ENCODE measurements around the gene THSD4. TPM values are rescaled to one million over a fixed set of nuclear protein-coding genes. Genes with fewer than 3 reads are reported as not detected.

The THSD4 gene
- total RNA-seq, 1 donor from 2014 or later, result not detected

DNA sequence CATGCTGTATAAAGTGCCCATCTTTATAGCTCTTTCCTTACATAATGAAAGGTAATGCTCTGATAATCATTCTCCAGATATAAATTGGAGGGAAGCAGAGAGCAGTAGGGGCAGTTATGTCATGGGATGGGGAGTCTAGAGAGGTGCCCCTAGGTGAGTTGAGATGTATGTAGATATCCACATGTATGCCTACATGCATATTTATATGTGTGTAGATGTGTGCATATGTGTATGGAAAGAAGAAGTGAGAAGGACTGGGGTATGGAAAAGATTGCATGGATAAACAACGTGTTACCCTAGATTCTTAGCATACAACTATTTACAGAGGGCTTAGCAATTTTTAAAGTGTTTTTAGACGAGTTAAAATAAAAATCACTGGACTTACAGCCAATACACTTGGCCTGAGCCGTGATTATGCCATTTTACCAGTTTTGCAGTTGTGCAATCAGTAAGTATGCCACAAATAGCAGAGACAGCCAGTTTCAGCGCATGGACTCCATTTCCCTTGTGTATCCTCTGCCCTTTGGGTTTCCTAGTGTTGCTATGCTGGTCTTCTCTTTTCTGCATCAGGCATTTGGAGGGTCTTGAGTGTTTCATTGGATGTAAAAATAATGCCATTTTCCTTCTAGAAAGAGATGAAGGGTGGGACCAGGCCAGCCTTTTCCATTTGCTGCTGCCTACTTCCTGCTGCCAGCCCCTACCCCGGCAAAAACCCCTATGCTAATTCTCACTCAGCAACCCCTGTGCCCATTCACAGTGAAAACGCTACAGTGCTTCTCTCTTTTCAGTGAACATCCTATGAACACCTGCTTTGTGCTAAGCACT is 495.7 kb downstream of the THSD4 start:
- intact Hi-C loops (cut with micrococcal nuclease), result no loop called here

DNA sequence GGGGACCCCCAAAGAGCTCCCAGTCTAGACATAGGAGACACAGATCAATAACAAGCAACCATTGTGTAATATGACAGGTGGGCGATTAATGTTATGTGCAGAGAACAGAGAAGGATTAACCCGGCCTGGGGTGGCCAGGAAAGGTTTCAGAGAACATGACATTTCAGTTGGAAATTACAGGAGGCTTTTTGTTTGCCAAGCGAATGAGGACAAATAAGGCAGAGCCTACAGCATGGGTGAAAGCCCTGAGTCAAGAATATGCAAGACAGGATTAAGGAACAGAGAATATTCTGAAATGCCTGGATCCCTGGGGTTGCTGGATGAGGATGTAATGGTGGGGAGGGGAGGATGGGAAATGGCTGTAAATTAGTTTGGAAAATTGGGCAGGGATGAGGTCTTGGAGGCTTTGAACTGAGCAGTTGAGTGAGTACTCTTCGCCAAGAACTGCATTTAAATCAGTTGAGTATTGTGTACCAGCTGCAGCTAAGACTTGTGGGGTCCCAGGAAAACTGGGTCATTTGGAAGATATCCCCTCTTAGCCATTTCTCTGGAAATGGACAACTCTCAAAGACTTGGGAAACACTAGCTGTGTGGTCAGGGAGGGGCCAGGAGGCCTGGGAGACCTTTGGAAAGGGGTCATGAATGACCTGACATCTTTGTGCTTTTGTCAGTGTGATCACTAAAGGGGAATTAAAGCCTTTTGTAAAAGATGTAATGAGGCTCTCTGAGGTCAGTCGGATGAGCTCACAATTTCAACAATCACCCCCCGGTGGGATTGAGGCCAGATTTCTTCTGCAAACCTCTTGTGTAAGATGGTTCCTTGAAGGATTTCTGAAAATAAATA is 496.5 kb downstream of the THSD4 start:
- intact Hi-C loops (cut with micrococcal nuclease), result no loop called here

DNA sequence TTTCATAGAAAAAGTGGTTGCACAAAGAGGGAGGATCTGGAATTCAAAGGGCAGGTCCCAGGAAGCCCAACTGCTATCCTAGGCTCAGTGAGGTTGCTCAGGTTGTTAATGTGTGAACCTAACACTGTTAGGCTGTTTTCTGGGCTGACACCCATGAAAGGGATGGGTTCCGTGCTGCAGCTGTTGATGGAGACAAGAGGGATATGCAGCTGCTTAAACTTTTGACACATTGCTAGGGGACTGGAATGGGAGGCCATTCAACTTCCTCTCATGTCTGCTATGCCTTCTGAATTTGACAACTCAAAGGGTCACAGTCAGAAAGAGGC is 497.1 kb downstream of the THSD4 start:
- intact Hi-C loops (cut with micrococcal nuclease), result no loop called here

DNA sequence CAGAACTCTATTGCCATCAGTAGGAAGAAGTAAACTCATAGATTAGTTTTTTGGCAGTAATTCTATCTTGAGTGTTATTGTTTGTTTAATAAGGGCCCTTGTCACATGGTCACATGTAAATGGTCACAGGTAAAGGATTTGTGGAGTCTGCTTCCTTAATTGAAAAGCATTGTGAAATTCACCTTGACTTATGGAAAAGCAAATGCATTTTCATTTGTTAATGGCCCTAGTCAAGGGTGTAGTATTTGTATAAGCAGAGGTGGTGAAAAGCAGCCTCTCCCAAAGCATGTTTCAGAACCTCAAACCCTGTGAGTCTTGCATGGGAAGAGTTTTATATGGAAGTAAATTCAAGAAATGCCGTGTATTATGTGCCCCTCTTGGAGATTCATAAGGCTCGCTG is 497.6 kb downstream of the THSD4 start:
- intact Hi-C loops (cut with micrococcal nuclease), result no loop called here

DNA sequence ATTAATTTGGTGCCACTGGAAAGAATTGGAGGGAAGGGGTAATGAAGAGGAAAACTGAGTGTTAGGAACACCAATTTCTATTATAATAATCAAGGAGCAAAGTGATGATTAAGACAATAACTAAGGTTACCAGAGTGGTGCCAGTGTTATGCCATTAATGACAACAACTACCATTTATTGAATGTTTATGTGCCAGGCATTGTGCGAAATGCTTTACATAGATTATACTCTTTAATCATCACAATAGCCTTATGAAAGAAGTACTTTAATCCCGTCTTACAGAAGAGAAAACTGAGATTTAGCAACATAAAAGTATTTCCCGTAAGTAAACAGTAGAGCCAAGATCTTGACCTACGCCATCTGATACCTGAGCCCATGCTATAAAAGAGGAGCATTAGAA is 507.8 kb downstream of the THSD4 start:
- intact Hi-C loops (cut with micrococcal nuclease), result no loop called here

DNA sequence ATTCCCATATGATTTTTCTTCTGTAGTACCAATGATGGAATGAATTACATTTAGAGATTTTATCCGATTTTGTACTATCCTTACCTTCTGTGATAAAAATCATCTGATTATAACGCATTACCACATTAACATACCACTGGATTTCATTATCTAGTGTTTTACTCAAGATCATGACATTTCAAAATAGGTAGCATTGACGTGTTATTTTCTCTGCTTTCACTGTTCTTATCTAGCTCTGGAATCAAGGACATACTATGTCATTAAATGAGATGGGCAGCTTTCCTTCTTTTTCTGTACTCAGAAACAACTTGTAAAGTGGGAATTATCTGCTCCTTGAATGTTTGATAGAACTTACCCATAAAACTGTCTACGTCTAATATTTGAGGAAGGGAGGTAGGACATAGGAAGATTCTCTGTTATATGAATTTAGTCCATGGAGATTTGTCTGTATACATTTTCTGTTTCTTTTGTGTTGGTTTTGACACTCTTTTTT is 511.4 kb downstream of the THSD4 start:
- intact Hi-C loops (cut with micrococcal nuclease), result no loop called here

DNA sequence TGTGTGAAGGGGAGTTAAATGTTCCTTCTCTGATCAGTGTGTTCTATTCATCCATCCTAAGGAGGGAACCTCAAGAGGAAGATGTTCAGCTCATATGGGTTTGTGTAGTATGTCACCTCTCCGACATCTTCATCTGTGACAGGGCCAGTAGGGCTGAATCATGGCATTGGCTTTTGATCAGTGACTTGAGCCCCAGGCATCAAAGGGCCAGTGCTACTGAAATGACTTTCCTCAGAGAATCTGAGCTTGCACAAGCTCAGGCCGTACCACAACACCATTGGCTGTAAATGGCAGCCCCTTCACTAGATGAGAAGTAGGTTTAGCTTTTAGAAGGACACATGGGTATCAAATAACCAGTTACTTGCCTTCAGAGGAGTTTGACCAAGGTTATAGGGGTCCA is 511.9 kb downstream of the THSD4 start:
- intact Hi-C loops (cut with micrococcal nuclease), result no loop called here

DNA sequence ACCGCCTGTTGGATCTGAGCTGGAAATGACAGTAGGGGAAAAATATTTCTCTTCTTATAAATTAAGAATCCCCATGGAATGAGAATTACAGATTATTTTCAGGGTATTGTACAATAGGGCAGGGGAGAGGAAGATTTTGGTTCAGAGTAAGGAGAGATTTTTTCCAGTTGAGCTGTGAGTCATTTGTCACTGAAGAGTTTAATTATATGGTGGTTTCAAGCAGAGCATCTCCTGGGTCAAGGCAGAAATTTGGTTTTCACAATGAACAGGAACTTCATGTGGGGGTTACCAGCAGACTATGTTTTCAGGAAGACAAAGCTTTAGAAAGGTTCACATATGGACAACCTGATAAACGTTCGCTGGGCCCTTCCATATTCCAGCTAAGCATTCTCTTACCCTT is 512.3 kb downstream of the THSD4 start:
- intact Hi-C loops (cut with micrococcal nuclease), result no loop called here

DNA sequence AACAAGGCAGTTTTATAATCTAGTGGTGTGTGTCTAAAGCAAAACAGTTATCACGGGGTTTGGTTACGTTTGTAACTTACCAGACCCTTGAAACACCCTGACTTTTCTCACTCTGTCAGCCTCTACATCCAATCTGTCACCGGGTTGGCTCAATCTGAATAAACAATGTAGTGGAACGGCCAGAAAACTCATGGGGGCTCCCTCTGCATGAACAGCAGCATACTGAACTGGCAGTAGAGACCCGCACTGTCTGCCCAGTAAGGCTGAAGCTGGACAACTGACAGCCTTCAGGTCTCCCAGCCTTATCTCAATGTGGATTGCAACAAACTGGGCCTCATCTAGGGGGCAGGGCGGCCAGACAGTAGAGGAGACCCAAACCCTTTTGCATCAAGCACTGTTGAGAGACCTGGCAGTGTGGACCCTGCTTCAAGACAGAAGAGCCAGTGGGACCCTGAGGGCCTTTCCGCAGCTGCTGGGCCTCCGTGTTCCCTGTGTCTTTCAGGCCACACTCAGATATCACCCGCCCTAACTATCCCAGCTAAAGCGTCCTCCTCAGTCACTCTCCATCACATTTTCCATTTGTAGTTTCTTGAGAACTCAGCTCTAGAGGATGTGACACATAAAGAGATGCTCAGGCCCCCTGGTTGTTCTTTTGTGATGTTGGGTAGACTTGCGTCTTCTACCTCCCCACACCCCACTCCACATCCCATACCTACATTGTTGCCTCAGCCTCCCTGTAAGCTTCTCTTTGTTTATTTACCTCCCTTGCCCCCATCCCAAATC is 513.9 kb downstream of the THSD4 start:
- intact Hi-C loops (cut with micrococcal nuclease), result no loop called here

DNA sequence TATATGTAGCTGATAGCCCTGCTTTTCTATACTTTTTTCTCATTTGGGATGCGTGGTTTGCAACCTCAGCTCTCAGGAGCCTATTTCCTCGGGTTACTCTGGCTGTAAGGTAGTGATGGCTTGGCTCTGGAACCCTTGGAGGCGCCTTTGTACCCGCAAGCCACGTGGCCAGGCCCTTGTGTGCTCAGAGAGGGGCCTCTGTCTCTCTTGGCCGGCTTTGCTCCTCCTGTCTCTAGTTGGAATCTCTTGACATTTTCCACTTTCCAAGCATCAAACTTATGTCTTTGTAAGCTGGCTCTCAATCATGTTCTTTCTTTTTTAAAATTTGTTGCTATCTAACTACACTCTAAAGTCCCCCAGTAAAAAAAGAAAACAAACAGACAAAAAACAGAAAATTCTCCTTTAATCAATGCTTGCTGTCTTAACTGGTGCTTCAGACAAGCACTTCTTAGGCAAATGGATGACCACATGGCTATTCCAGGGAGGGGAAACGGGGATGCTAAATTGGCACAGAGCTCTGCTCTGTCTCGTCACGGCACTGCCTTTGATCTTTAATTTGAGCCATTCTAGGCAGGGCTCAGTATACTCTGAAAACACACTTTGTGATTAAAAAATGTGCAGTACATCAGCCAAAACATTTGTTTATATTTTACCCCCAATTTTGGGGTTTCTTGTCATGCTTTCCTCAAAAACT is 514.7 kb downstream of the THSD4 start:
- intact Hi-C loops (cut with micrococcal nuclease), result no loop called here

DNA sequence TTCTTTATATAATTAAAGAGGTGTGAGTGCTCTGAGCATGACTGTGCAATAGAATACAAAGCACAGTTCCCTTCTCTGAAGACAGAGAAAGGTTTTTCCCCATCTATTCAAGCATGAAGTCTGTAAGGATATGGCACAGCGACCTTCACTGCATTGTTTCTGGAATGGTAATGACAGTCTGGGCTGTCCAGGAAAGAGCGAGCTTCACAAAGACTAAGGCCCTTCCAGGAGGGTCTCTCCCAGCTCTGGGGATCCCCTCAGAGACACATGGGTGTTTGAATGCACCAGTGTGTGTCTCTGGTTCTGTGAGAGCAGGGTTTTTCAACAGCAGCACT is 515.2 kb downstream of the THSD4 start:
- intact Hi-C loops (cut with micrococcal nuclease), result no loop called here

DNA sequence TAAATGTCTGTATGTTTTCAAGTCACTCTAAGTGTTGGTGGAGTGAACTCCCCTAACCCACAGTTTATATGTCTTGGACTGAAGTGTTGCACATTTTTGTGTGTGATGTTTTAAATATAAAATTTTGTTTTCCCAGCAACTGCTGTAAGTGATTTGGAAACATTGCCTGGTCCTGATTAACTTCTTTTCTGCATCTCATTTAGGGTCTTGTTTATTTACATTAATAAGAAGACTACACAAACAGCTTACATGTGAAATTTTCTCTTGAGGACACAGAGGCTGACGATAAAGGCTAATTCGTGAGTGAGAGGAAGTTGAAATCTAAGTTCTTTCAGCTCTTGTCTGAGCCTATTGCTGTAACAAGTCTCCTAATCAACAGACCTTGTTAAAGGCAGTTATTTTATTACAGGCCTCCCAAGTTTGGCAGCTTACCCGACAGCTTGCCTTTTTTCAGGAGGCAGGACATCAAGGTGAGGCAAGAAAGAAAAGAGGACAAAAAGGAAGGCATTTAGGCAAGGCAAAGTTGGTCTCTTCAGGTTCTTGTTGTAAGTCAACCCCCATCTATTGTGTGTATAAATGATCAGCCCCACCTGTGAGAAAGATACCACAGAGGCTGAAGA is 517.4 kb downstream of the THSD4 start:
- intact Hi-C loops (cut with micrococcal nuclease), result no loop called here

DNA sequence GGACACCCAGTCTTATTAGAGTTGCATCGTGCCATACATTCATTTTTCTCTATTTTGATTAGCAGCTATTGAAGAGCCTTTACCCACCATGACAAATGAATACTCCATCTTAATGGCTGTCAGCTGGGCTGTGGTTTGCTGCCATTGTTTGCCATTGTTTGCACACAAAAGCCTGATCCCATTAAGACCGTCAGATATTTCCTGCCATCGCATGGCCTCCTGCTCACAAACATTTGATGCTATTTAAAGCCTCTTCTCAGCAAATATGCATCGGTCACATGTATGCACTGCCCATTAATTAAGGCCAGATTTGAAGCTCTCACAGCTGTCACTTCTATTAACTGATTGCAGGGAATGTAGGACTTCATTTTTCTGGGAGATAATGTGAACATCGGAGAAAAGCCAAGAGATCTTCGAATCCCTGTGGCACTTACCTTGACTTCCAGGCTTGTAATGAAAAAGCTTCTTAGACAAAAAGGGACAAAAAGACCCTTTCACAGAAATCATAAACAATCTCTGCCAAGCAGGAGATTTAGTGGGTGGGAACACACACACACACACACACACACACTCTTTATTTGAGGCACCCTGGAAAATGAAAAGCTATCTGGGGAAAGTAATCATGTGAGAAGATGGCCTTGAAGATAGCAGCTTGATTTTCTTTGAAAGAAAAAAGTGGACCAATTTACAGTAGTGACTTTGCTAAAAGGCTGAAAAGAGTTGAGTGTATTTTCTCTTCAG is 519.7 kb downstream of the THSD4 start:
- intact Hi-C loops (cut with micrococcal nuclease), result no loop called here

DNA sequence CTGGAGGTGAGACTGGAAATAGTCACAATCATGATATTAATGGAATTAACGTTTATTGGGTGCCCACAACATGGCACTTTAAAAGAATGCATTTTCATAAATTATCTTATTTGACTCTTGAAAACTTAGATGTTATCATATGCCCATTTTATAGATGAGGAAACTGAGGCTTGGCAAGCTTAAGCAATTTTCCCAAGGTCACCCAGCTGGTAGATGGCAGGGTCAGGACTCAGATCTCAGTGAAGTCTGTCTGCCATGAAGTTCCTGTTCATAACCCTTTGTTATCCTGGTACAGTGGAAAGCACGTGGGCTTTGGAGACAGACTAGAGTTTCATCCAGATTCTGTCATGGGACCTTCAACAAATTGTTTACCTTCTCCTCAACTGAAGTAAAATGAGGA is 520.5 kb downstream of the THSD4 start:
- intact Hi-C loops (cut with micrococcal nuclease), result no loop called here

DNA sequence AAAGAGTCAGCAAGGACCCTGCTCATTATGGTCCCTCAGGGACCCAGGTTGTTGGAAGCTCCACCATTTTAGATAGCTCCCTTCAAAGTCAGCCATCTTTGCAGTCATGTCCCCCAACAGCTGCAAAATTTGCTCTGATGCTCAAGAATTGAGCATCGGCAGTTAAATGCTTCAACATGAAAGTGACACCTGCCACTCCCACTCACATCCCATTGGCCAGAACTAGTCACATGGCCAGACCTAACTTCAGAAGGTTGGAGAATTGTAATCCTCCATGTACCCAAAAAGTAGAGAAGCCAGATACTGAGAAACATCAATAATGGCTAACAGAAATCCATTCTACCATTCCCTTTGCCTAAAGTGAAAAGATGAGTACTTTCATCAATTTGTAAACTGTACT is 523.6 kb downstream of the THSD4 start:
- intact Hi-C loops (cut with micrococcal nuclease), result no loop called here

DNA sequence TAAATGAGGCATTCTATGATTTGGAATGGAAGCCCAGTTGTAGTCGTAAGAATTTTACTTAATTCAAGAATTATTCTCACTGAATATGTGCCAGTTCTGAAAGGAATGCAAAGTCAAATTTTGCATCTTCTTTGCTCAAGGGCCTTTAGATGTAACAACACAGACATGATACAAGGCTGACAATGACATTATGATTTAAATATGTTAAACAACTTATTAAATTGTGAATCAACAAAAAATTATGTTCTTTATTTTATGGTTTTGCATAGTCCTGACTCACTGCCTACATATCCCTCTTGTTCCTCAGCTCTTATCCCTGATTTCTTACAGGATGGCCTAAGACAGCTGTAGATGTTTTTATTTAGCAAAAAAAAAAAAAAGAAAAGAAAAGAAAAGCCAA is 524.2 kb downstream of the THSD4 start:
- intact Hi-C loops (cut with micrococcal nuclease), result no loop called here

DNA sequence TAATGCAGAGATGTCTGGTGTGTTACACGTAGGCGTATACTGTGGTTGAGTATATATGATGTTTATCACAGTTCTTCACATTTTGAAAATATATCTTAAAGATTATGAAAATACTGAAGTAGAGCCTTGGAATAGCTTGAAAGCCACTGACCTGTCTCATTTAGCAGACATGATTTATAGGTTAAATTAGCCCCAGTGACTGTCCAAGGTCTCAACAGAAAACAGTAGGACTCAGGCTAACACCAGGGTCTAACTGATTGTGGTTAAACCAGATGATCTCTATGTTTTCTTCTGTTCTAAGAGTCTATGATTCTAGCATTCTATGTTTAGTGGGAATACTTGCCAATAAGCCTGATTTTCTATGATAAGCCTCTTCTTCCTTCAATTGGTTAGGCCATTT is 528.6 kb downstream of the THSD4 start:
- intact Hi-C loops (cut with micrococcal nuclease), result no loop called here

DNA sequence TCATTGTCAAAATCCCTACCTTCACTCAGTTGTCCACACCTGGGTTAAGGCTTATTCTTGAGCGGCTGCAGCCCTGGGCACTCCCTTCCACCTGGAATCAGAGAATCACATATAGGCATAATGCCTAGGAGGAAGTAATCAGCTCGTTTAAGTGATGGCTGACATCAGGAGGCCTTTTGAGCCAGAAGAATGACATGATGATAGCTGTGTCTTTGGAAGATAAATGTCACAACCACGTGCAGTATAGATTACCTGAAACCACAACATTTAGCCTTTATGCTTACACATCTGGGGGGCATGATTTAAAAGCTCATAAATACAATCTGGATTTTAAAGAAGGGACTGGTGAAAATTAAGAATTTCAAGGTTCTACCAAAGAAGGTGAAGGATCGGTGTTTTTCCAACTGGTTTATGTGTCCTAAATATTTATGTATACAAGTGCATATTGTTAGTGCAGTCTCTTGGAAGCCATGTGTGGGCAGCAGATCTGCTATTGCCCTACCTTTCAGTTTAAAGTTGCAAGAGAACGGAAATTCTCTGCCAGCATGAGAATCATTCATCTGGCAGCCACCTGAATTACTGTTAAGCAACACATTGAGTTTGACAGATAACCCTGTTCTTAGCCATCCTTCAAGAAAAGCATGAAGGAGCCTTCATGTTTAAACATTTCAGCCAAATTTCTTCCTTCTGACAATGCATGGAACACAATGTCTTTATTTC is 531.7 kb downstream of the THSD4 start:
- intact Hi-C loops (cut with micrococcal nuclease), result no loop called here

DNA sequence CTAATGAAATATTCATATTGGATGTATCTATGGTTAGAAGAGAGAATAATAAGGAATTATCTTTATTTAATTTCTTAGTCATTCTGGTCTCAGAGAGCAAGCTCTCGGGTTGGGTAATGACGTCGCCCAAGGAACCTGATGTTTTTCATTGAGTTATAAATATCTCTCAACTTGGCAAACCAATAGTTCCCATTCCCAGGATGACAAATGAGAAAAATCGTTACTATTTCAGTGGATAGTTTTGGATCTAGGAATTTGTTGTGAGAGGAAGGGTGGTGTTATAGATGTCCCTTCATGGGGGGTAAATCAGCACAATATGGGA is 532.2 kb downstream of the THSD4 start:
- intact Hi-C loops (cut with micrococcal nuclease), result no loop called here

DNA sequence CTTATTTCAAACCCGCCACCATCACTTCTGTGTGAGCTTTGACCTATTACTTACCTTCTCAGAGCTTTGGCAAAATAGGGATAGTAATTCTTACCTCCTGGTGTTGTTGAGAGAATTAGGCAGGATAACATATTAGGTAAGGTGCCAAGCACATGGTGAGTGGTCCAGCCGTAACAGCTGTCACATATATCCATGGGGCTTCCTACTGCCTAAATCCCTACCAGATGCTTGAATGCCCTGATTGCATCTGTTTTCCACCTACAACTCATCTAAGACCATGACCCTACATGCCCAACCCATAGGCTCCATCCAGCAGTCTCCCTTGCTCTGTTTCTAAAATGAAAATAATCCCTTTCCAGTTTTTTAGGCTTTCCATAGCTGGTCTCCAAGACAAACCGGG is 532.8 kb downstream of the THSD4 start:
- intact Hi-C loops (cut with micrococcal nuclease), result no loop called here

All from T-helper 2 cell treated with Interferon-gamma antibody and Interleukin-4, amounts not matched to agents 100 ng/mL and 5 ng/mL, for 36 hours (primary cell).